Esophagus muscularis mucosa (tissue), 4 donors: ENCODE measurements around the gene NLK.

ENCODE experiments used
- CTCF ChIP-seq, 3 experiments: fragments of 200-600 bp in 2 of 3; fragments of 450-650 bp in 1 of 3; sonication (generic) in 2 of 3; IDR thresholded peaks; one replicate each; pipeline ENCODE4 v1.5.1; 2017 to 2019; ENCODE audit warnings: antibody characterized with exemption in 3 of 3, mild to moderate bottlenecking in 2 of 3, moderate library complexity in 1 of 3
- EP300 ChIP-seq: sonication (generic); formaldehyde crosslinking; IDR thresholded peaks from one replicate; pipeline ENCODE4 v1.6.1; 2017; ENCODE audit warnings: antibody characterized with exemption
- POLR2A ChIP-seq: fragments of 450-650 bp; IDR thresholded peaks from one replicate; pipeline ENCODE4 v1.6.1; 2017; ENCODE audit warnings: antibody characterized with exemption, moderate library complexity, mild to moderate bottlenecking, low read depth
- POLR2AphosphoS5 ChIP-seq, 2 donors: sonication (generic); formaldehyde crosslinking; IDR thresholded peaks; one replicate each; pipeline ENCODE4 v1.6.1; 2017; ENCODE audit warnings: antibody characterized with exemption in 2 of 2

GRCh38 chr17:28173031-28173561 lies 130.6 kb downstream of the NLK start:
- TF ChIP-seq POLR2AphosphoS5 (IDR thresholded peaks at IDR 0.05), result no peak
- no peak for TF ChIP-seq CTCF (IDR thresholded peaks at IDR 0.05)
- TF ChIP-seq POLR2A, result no peak
- TF ChIP-seq EP300, result no peak
